ENCODE measurements around the gene NMNAT2. TPM values are rescaled to one million over a fixed set of nuclear protein-coding genes. Genes with fewer than 3 reads are reported as not detected.

The NMNAT2 gene
- total RNA-seq, 2 donors from 2014 or later, result 1.0 to 1.3 TPM

- Histone ChIP-seq H3K9me3 (no peaks in the 10 kb centered on the region), H3K27ac (no peak overlapping the region), H3K4me1 (peaks cover 8% of the 10 kb centered on the region), H3K4me3 (no peak overlapping the region), H3K27me3 (no peaks in the 10 kb centered on the region), H3K36me3 (replicated peaks in 1 of 2; ENCODE audit: insufficient read depth in 1 of 2, low read depth in 2 of 2) (no peaks in the 10 kb centered on the region)
- TF ChIP-seq CTCF (IDR thresholded peaks at IDR 0.05) (no peak), POLR2A (IDR thresholded peaks at IDR 0.05) (no peak)
- DNase-seq (no peak), ATAC-seq (no peak)
- 76 to 81% methylated on average over 11 of the region's 11 CpGs for WGBS, 2 donors
- intact Hi-C loops (cut with DNase I), result no loop called here
Observed at GRCh38 chr1:183291802-183292514, 126.2 kb downstream of the NMNAT2 start.

DNA sequence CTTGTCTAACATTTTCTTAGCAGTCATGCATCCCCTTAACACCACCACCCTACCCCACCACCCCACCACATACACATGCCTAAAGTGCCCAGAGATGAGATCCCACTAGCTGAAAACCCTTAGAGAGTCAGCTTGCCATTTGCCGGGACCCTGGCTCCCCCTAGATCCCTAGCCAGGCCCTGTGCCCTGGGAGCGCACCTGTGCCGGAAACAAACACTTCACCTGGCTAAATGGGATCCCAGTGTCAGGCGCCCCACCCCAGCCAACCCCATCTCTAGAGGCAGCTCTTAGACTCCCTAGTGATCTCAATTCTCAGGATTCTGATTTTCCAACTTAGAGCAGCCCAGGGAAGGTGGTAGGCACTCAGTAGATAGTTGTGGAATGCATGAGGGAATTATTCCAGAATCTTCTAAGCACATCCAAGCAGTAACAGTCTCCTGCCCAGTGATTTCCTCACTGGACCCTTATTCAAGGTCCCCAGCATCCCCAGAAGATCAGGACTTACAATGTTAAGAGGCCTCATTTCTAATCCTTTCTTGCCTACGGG is 126.9 kb downstream of the NMNAT2 start:
- Histone ChIP-seq H3K27me3 (no peaks in the 10 kb centered on the region), H3K4me3 (no peak overlapping the region), H3K9me3 (no peaks in the 10 kb centered on the region), H3K36me3 (replicated peaks in 1 of 2; ENCODE audit: insufficient read depth in 1 of 2, low read depth in 2 of 2) (no peaks in the 10 kb centered on the region), H3K27ac (no peak overlapping the region), H3K4me1 (peaks cover 11% of the 10 kb centered on the region)
- ATAC-seq (no peak), DNase-seq (no peak)
- TF ChIP-seq CTCF (IDR thresholded peaks at IDR 0.05) (no peak), POLR2A (IDR thresholded peaks at IDR 0.05) (no peak)
- 77 to 78% methylated on average over 5 of the region's 5 CpGs for WGBS, 2 donors
- intact Hi-C loops (cut with DNase I), result no loop called here

GRCh38 chr1:183290628-183291027 is 127.6 kb downstream of the NMNAT2 start:
- Histone ChIP-seq H3K4me3 (no peak overlapping the region), H3K27ac (no peak overlapping the region), H3K36me3 (replicated peaks in 1 of 2; ENCODE audit: insufficient read depth in 1 of 2, low read depth in 2 of 2) (no peaks in the 10 kb centered on the region), H3K4me1 (peaks cover 11% of the 10 kb centered on the region), H3K27me3 (no peaks in the 10 kb centered on the region), H3K9me3 (no peaks in the 10 kb centered on the region)
- intact Hi-C loops (cut with DNase I), result no loop called here
- TF ChIP-seq POLR2A (IDR thresholded peaks at IDR 0.05), result no peak
- TF ChIP-seq CTCF (IDR thresholded peaks at IDR 0.05), result no peak
- DNase-seq (no peak), ATAC-seq (no peak)
- 88 to 94% methylated on average over 6 of the region's 6 CpGs for WGBS, 2 donors

DNA sequence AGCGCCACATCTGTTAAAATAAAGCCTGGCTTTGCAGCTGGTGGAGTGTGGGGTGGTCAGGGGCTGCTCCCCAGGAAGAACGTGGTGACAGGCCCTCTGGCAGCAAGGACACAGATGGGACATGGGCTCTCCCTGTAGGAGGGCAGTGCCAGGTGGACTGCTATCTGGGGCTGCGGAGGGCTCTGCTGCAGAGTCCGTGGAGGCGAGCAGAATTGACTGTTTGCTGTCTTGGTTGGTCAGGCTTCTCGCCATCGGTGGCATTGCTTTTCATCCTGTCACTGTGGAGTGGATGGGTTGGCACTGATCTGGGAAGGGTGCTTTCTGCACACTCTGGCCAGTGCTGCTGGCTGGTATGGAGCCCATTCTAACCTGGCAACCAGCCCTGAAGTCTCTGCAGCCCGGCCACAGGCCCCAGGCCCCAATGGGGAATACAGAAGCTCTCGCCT is 129.1 kb downstream of the NMNAT2 start:
- Histone ChIP-seq H3K9me3 (no peaks in the 10 kb centered on the region), H3K27ac (no peak overlapping the region), H3K27me3 (no peaks in the 10 kb centered on the region), H3K4me3 (no peak overlapping the region), H3K4me1 (peaks cover 11% of the 10 kb centered on the region), H3K36me3 (replicated peaks in 1 of 2; ENCODE audit: insufficient read depth in 1 of 2, low read depth in 2 of 2) (no peaks in the 10 kb centered on the region)
- ATAC-seq, result no peak
- 91 to 100% methylated on average over 2 to 9 of the region's 9 CpGs for WGBS, 2 donors
- no peak for DNase-seq
- TF ChIP-seq POLR2A (IDR thresholded peaks at IDR 0.05) (no peak), CTCF (IDR thresholded peaks at IDR 0.05) (no peak)
- intact Hi-C loops (cut with DNase I), result no loop called here

DNA sequence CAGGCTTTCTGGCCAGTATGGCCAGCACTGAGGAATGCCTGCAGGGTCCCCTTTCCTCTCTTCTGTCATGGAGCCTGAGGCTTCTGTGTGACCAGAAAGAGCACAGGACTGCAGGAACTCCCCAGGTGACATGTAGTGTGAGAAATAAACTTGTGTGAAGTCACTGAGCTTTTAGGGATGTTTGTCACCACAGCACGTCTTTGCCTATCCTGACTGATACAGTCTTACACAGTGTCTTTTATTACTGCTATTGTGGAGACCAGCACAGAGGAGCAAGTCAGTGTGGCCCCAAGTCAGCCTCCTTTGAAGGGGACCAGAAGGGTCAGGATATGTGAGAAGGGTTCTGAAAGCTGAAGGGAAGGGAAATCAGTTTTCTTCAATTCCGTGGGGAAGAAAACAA is 129.6 kb downstream of the NMNAT2 start:
- Histone ChIP-seq H3K9me3 (no peaks in the 10 kb centered on the region), H3K27ac (no peak overlapping the region), H3K27me3 (no peaks in the 10 kb centered on the region), H3K36me3 (replicated peaks in 1 of 2; ENCODE audit: insufficient read depth in 1 of 2, low read depth in 2 of 2) (no peaks in the 10 kb centered on the region), H3K4me3 (no peak overlapping the region), H3K4me1 (peaks cover 11% of the 10 kb centered on the region)
- no peak for TF ChIP-seq CTCF (IDR thresholded peaks at IDR 0.05)
- TF ChIP-seq POLR2A (IDR thresholded peaks at IDR 0.05), result no peak
- intact Hi-C loops (cut with DNase I), result no loop called here
- 97 to 100% methylated on average over 2 of the region's 2 CpGs for WGBS, 2 donors
- DNase-seq (no peak), ATAC-seq (no peak)

Measured in body of pancreas (tissue), 4 donors.